Type B pancreatic cell (in vitro differentiated cells): ENCODE measurements around the gene HECW1. TPM values are rescaled to one million over a fixed set of nuclear protein-coding genes. Genes with fewer than 3 reads are reported as not detected.

Experiments
- DNase-seq: peaks from one replicate; pipeline ENCODE4 v3.0.0; 2021; ENCODE audit warnings: mixed read lengths; ENCODE audit not compliant: unreplicated experiment; ENCODE audit errors: extremely low spot score
- H3K27ac Mint-ChIP-seq: 2 replicates; pipeline ENCODE4 v1.8.0; 2021; ENCODE audit warnings: mild to moderate bottlenecking, mixed read lengths
- H3K27me3 Mint-ChIP-seq: 2 replicates; pipeline ENCODE4 v1.8.0; 2021; ENCODE audit warnings: mixed read lengths
- H3K36me3 Mint-ChIP-seq: 2 replicates; pipeline ENCODE4 v1.8.0; 2021; ENCODE audit warnings: mixed read lengths
- H3K4me1 Mint-ChIP-seq: one replicate; pipeline ENCODE4 v1.8.0; 2021; ENCODE audit warnings: mixed read lengths; ENCODE audit not compliant: unreplicated experiment
- H3K4me3 Mint-ChIP-seq: 2 replicates; pipeline ENCODE4 v1.8.0; 2021; ENCODE audit warnings: mild to moderate bottlenecking, mixed read lengths
- H3K9me3 Mint-ChIP-seq: 2 replicates; pipeline ENCODE4 v1.8.0; 2021; ENCODE audit warnings: mixed read lengths
- CTCF ChIP-seq: fragments of 200-600 bp; sonication (generic); conservative IDR thresholded peaks from 2 replicates; pipeline ENCODE4 v1.5.0; 2021; ENCODE audit warnings: antibody characterized with exemption, mild to moderate bottlenecking
- total RNA-seq: library from RNA; stranded (reverse); gene quantifications from 2 replicates; pipeline ENCODE4 v1.2.1, GENCODE V29; 2021; ENCODE audit warnings: low replicate concordance

The HECW1 gene
- total RNA-seq, 1 donor from 2014 or later = 1.4 TPM

GRCh38 chr7:43431020-43431595 lies 318.7 kb downstream of the HECW1 start:
- Mint-ChIP-seq H3K4me3 (no peak overlapping the region), H3K27ac (no peak overlapping the region), H3K9me3 (peaks cover 6% of the 10 kb centered on the region), H3K4me1 (no peaks in the 10 kb centered on the region), H3K27me3 (no peaks in the 10 kb centered on the region), H3K36me3 (no peaks in the 10 kb centered on the region)
- no peak for DNase-seq
- no peak for TF ChIP-seq CTCF

GRCh38 chr7:43433639-43434038 lies 321.2 kb downstream of the HECW1 start:
- Mint-ChIP-seq H3K4me3 (no peak overlapping the region), H3K27ac (no peak overlapping the region), H3K9me3 (peaks cover 6% of the 10 kb centered on the region), H3K36me3 (no peaks in the 10 kb centered on the region), H3K4me1 (peaks cover 4% of the 10 kb centered on the region), H3K27me3 (peaks cover 2% of the 10 kb centered on the region)
- TF ChIP-seq CTCF = no peak
- DNase-seq = no peak

GRCh38 chr7:43437001-43437400 lies 324.6 kb downstream of the HECW1 start:
- no peak overlapping the region for H3K27ac Mint-ChIP-seq

GRCh38 chr7:43438897-43439479 lies 326.5 kb downstream of the HECW1 start:
- no peak for DNase-seq
- Mint-ChIP-seq H3K36me3 (no peaks in the 10 kb centered on the region), H3K4me3 (no peak overlapping the region), H3K27me3 (peaks cover 7% of the 10 kb centered on the region), H3K4me1 (peaks cover 4% of the 10 kb centered on the region), H3K9me3 (no peaks in the 10 kb centered on the region), H3K27ac (no peak overlapping the region)
- no peak for TF ChIP-seq CTCF

More at GRCh38 chr7:43437001-43437400, 324.6 kb downstream of the HECW1 start:
- DNase-seq = no peak
- no peak overlapping the region for H3K4me3 Mint-ChIP-seq
- no peaks in the 10 kb centered on the region for H3K36me3 Mint-ChIP-seq
- peaks cover 6% of the 10 kb centered on the region for H3K9me3 Mint-ChIP-seq
- H3K27me3 Mint-ChIP-seq = peaks cover 2% of the 10 kb centered on the region
- no peak for TF ChIP-seq CTCF
- H3K4me1 Mint-ChIP-seq = peaks cover 4% of the 10 kb centered on the region

GRCh38 chr7:43439631-43440401 lies 327.4 kb downstream of the HECW1 start:
- no peak overlapping the region for H3K27ac Mint-ChIP-seq
- TF ChIP-seq CTCF = peak; percentile 87
- no peak overlapping the region for H3K4me3 Mint-ChIP-seq
- no peaks in the 10 kb centered on the region for H3K9me3 Mint-ChIP-seq
- no peaks in the 10 kb centered on the region for H3K36me3 Mint-ChIP-seq
- peaks cover 4% of the 10 kb centered on the region for H3K4me1 Mint-ChIP-seq
- peaks cover 10% of the 10 kb centered on the region for H3K27me3 Mint-ChIP-seq
- no peak for DNase-seq
